Osteocyte (in vitro differentiated cells): ENCODE data around the gene CHIC2. TPM values are rescaled to one million over a fixed set of nuclear protein-coding genes. Genes with fewer than 3 reads are reported as not detected.
"Not testable (repeated sequence)": the region's sequence is repeated elsewhere in the genome, so short reads cannot be mapped to it uniquely, and the experiment has no call there.

Experiments
- DNase-seq: peaks from one replicate; pipeline ENCODE4 v3.0.0; 2021; ENCODE audit warnings: mixed read lengths; ENCODE audit not compliant: unreplicated experiment; ENCODE audit errors: extremely low spot score
- H3K27ac Mint-ChIP-seq: one replicate; pipeline ENCODE4 v1.8.0; 2021; ENCODE audit warnings: mild to moderate bottlenecking, mixed read lengths; ENCODE audit not compliant: unreplicated experiment
- H3K27me3 Mint-ChIP-seq: one replicate; pipeline ENCODE4 v1.8.0; 2021; ENCODE audit warnings: mixed read lengths; ENCODE audit not compliant: unreplicated experiment
- H3K36me3 Mint-ChIP-seq: one replicate; pipeline ENCODE4 v1.8.0; 2021; ENCODE audit warnings: mixed read lengths; ENCODE audit not compliant: unreplicated experiment
- H3K4me1 Mint-ChIP-seq: one replicate; pipeline ENCODE4 v1.8.0; 2021; ENCODE audit warnings: mixed read lengths; ENCODE audit not compliant: unreplicated experiment
- H3K4me3 Mint-ChIP-seq: one replicate; pipeline ENCODE4 v1.8.0; 2021; ENCODE audit warnings: mild to moderate bottlenecking, moderate library complexity, mixed read lengths; ENCODE audit not compliant: unreplicated experiment
- H3K9me3 Mint-ChIP-seq: one replicate; pipeline ENCODE4 v1.8.0; 2021; ENCODE audit warnings: mixed read lengths; ENCODE audit not compliant: unreplicated experiment
- long read RNA-seq: library from polyadenylated mRNA; unstranded; transcript quantifications from one replicate; pipeline ENCODE4 v2.0.0, GENCODE V29; 2021
- total RNA-seq: library from RNA; stranded (reverse); gene quantifications from 2 replicates; pipeline ENCODE4 v1.2.1, GENCODE V29; 2021
- TF ChIP-seq, protein P1 (sequence below): fragments of 200-600 bp; sonication (generic); IDR thresholded peaks from 2 replicates; pipeline ENCODE4 v1.5.0; 2021; ENCODE audit warnings: antibody characterized with exemption, mild to moderate bottlenecking, moderate library complexity

CHIC2 gene
- 55.9 and 64.1 TPM in 2 replicates for total RNA-seq
- long read RNA-seq, transcript CHIC2-203 (6 exons, 528 nt), result minor isoform, 5 of 210 reads
- long read RNA-seq, transcript CHIC2-201 (6 exons, 1,194 nt), result major isoform, 189 of 210 reads
- long read RNA-seq, partial matches to known transcripts, result 5 of 210 reads
- long read RNA-seq, other reads (novel, unspliced or antisense), result 8 of 210 reads

DNA sequence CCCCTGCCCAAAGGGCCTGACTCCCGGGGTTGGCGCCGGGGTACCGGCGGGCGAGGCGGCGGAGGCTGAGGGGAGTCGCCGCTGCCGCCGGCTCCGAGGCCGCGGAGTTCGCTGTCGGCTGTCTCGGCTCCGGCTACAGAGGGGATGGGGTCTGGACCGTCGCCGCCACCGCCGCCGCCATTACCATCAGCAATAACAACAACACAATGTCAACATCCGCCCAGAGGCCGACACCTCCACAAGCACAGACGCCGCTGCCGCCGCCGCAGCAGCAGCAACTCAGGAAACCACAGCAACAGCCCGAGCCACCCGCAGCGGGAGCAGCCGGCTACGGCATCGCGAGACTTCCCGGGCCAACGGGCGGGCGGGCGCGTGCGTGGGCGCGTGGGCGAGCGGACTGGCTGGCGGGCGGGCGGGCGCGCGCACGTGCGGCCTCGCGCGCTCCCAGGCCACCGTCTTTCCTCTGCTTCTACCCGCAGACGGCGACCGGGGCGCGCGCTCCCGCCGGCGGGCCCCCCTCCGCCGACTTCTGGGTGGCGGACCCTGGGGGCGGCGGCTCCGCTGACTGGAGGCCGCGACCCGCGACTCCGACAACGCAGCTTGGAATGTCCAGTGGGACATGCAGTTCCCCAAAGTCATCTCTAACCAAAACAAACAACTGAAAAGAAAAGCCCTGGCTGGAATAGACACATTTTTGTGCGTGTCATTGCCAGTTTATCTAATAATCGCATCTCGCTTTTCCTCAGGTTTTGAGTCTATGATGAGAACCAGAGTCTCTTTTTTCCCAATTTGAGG, at the start of gene CHIC2:
Gene CHIC2, minus strand, starts transcription at position 289 of the 795 bp plus-strand sequence. CDS start 305 bp downstream, outside the sequence.
- H3K4me1 Mint-ChIP-seq, result peaks cover 58% of the 10 kb centered on the region
- DNase-seq, result peak; percentile 98
- peak within 1 kb of the TSS; percentile 97 for H3K27ac Mint-ChIP-seq
- TF ChIP-seq, protein P1, sequence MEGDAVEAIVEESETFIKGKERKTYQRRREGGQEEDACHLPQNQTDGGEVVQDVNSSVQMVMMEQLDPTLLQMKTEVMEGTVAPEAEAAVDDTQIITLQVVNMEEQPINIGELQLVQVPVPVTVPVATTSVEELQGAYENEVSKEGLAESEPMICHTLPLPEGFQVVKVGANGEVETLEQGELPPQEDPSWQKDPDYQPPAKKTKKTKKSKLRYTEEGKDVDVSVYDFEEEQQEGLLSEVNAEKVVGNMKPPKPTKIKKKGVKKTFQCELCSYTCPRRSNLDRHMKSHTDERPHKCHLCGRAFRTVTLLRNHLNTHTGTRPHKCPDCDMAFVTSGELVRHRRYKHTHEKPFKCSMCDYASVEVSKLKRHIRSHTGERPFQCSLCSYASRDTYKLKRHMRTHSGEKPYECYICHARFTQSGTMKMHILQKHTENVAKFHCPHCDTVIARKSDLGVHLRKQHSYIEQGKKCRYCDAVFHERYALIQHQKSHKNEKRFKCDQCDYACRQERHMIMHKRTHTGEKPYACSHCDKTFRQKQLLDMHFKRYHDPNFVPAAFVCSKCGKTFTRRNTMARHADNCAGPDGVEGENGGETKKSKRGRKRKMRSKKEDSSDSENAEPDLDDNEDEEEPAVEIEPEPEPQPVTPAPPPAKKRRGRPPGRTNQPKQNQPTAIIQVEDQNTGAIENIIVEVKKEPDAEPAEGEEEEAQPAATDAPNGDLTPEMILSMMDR, result no peak
- no peaks in the 10 kb centered on the region for H3K9me3 Mint-ChIP-seq
- H3K27me3 Mint-ChIP-seq, result no peaks in the 10 kb centered on the region
- H3K4me3 Mint-ChIP-seq, result peak within 1 kb of the TSS; percentile 91
- H3K36me3 Mint-ChIP-seq, result no peaks in the 10 kb centered on the region

DNA sequence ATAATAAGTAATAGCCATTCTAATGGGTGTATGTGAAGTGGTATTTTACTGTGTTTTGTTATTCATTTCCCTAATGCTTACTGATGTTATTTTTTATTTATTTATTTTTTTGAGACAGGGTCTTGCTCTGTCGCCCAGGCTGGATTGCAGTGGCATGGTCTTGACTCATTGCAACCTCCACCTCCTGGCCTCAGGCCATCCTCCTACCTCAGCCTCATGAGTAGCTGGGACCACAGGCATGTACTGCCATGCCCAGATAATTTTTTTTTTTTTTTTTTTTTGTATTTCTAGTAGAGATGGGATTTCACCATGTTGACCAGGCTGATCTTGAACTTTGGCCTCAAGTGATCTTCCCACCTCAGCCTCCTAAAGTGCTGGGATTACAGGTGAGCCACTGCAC, 48.8 kb upstream of the CHIC2 start:
- H3K27ac Mint-ChIP-seq, DNase-seq, H3K27me3 Mint-ChIP-seq, H3K9me3 Mint-ChIP-seq, H3K4me3 Mint-ChIP-seq, H3K36me3 Mint-ChIP-seq: not testable (repeated sequence)
- H3K4me1 Mint-ChIP-seq, result peaks cover 12% of the 10 kb centered on the region

DNA sequence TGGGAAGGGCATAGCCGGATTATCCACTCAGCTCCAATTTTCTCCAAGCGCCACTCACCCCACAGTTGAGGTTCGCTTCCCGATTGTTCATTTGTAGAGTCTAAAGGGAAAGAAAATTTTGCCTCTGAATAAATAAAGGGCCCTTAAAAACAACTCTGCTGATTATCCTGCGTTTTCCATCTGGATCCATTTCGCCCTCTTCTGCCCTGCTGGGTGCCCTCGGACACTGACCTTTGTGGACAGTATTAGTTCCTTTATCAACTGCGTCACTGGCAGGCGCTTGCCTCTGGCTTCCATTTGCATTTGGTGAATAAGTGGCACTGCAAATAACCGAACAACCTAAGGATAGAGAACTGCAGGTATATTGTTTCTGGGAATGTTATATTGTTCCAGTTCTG, 45.6 kb upstream of the CHIC2 start:
- Mint-ChIP-seq H3K4me3 (no peak overlapping the region), H3K36me3 (no peaks in the 10 kb centered on the region), H3K27me3 (peaks cover 3% of the 10 kb centered on the region), H3K4me1 (peaks cover 11% of the 10 kb centered on the region), H3K27ac (no peak overlapping the region), H3K9me3 (no peaks in the 10 kb centered on the region)
- DNase-seq, result no peak
- TF ChIP-seq, protein P1, result no peak

DNA sequence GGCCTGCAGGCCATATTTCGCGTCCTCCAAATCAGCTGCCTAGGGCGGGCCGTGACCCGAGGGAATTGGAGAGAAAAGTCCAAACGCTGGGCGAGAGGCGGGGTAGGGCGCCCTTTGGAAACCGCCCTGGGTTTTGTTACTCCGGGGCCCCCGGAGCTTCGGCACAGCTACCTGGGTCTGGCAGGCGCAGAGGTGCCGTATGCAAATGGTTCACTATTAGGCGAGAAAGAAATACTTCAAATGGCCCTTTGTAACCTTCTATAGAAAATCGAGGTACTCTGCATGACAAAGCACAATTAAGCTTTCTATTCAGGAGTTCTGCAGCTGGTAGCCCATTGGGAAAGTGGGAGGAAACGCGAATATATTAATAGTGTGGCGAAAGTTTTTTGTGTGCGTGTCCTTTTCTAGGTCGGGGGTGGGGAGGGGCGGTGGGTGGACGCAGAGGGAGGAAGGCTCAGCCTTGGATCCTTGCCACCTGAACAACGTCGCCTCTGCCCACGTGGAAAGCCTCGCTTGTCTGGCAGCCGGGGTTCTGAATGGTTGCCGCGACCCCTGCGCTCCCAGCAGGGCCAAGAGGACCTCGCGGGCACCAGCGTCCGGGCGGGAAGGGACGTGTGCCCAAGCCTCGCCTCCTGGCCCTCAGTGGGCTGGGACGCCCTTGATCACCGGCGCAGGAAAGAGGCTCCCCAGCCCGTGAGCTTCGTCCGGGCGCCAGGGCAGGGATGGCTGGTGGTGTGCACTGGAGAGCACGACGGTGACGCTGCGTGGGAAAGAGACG, 45.0 kb upstream of the CHIC2 start:
- peaks cover 3% of the 10 kb centered on the region for H3K27me3 Mint-ChIP-seq
- peaks cover 11% of the 10 kb centered on the region for H3K4me1 Mint-ChIP-seq
- DNase-seq, result no peak
- no peak overlapping the region for H3K4me3 Mint-ChIP-seq
- H3K36me3 Mint-ChIP-seq, result no peaks in the 10 kb centered on the region
- TF ChIP-seq, protein P1, result no peak
- no peaks in the 10 kb centered on the region for H3K9me3 Mint-ChIP-seq
- no peak overlapping the region for H3K27ac Mint-ChIP-seq

DNA sequence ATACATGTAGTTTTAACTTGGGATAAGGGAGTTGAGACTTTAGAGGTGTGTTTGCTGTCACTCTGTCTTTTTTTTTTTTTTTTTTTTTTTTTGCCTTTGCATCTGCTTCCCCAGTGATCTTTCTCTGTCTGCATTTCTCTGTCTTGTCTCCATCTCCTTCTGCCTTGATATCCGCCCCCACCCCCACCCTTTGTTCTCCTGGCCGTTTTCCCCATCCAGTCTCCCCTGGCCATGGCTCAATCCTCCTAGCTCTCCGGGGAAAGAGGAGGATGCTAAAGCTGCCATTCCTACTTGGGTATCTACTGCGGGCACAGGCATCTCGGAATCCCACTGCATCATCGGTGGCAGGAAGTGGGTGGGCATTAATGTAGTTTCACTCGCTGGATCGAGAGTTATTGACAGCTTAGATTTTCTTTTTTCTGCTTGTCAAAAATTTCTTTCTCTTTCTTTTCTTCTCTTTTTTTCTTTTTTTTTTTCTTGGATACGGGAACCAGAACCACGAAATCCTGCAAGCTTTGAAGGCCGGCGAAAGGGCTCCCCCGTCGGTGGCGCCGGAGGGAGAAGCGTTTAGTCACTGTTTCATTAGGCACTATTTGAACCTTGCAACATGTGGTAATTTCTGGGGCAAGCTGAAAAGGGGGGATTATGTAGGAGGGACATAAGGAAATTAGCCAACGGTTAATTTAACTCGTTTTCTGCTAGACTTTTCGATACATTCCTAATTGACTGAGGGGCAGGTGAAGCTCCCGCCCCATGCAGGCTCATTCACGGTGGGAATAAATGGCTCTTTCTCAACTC, 43.7 kb upstream of the CHIC2 start:
- Mint-ChIP-seq H3K27me3 (peaks cover 6% of the 10 kb centered on the region), H3K27ac (no peak overlapping the region), H3K9me3 (no peaks in the 10 kb centered on the region), H3K36me3 (no peaks in the 10 kb centered on the region), H3K4me1 (peaks cover 11% of the 10 kb centered on the region), H3K4me3 (peak overlapping the region; percentile 42)
- no peak for DNase-seq
- TF ChIP-seq, protein P1, result no peak
